Sigmoid colon (tissue), 4 donors: ENCODE results near the gene PREX1.

ENCODE experiments used
- EP300 ChIP-seq, 4 donors: sonication (generic); formaldehyde crosslinking; IDR thresholded peaks; one replicate each; pipeline ENCODE4 v1.6.1; 2017; ENCODE audit warnings: antibody characterized with exemption in 4 of 4
- POLR2A ChIP-seq, 2 donors: fragments of 450-650 bp; IDR thresholded peaks; one replicate each; pipeline ENCODE4 v1.6.1; 2016; ENCODE audit warnings: antibody characterized with exemption in 2 of 2, mild to moderate bottlenecking in 2 of 2, moderate library complexity in 2 of 2
- POLR2AphosphoS5 ChIP-seq, 4 donors: sonication (generic); formaldehyde crosslinking; IDR thresholded peaks; one replicate each; pipeline ENCODE4 v1.6.1; 2017; ENCODE audit warnings: antibody characterized with exemption in 4 of 4
- TF ChIP-seq, protein P1 (sequence below), 4 experiments: fragments of 450-650 bp in 3 of 4; fragments of 200-600 bp in 1 of 4; IDR thresholded peaks; one replicate each; pipeline ENCODE4 v1.5.1; 2016 to 2019; ENCODE audit warnings: antibody characterized with exemption in 4 of 4, mild to moderate bottlenecking in 3 of 4, moderate library complexity in 2 of 4

DNA sequence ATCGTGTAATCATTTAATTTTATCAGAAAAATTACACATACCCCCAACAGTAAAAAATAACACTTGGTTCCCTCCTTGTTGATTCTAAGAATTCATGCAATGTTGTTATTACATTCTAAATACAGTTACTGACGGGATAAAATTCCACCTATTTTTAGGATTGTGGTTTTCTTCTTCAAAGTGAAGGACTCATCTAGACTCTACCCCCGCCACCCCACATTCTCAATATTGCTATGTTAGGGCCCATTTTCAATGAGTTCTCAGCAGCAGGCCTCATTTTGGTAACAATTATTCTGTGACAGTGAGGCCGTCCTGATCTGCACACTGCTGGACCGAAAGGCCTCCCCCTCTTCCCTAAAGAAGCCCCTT lies 43.5 kb downstream of the PREX1 start:
- no peak for TF ChIP-seq POLR2AphosphoS5 (IDR thresholded peaks at IDR 0.05)
- no peak for TF ChIP-seq POLR2A (IDR thresholded peaks at IDR 0.05)
- TF ChIP-seq, protein P1, sequence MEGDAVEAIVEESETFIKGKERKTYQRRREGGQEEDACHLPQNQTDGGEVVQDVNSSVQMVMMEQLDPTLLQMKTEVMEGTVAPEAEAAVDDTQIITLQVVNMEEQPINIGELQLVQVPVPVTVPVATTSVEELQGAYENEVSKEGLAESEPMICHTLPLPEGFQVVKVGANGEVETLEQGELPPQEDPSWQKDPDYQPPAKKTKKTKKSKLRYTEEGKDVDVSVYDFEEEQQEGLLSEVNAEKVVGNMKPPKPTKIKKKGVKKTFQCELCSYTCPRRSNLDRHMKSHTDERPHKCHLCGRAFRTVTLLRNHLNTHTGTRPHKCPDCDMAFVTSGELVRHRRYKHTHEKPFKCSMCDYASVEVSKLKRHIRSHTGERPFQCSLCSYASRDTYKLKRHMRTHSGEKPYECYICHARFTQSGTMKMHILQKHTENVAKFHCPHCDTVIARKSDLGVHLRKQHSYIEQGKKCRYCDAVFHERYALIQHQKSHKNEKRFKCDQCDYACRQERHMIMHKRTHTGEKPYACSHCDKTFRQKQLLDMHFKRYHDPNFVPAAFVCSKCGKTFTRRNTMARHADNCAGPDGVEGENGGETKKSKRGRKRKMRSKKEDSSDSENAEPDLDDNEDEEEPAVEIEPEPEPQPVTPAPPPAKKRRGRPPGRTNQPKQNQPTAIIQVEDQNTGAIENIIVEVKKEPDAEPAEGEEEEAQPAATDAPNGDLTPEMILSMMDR (IDR thresholded peaks at IDR 0.05): no peak
- no peak for TF ChIP-seq EP300 (IDR thresholded peaks at IDR 0.05)
